SK-N-SH (cell line): Measurements from ENCODE around the gene EFCAB8.

Experiments used
- FOXJ3 ChIP-seq: sonication (generic); formaldehyde crosslinking; IDR thresholded peaks from 2 replicates; pipeline ENCODE4 v1.5.1; 2020; ENCODE audit warnings: mild to moderate bottlenecking, missing genetic modification reagents
- JUND ChIP-seq: IDR thresholded peaks from 2 replicates; pipeline ENCODE4 v1.4.0; 2012
- TF ChIP-seq, protein P1 (sequence below): fragments of 200-600 bp; sonication (generic); IDR thresholded peaks from 2 replicates; pipeline ENCODE4 v1.6.1; 2017; ENCODE audit warnings: antibody characterized with exemption, mild to moderate bottlenecking, moderate library complexity

DNA sequence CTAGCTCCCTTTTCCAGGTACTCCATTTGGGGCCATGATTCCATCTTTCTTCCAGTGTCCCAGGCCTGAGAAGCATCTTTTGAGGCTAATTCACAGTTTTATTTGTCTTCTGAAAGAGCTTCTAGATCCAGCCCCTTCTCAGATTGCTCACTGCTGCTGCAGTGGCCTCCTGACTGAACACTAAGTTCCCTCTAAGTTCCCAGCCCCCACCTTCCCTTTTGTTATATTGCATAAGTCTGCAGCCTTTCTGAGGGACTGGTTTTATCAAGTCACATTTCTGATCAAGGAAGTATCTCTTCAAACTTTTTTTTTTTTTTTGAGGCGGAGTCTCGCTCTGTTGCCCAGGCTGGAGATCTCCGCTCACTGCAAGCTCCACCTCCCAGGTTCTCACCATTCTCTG is 28.3 kb upstream of the EFCAB8 start:
- TF ChIP-seq, protein P1, sequence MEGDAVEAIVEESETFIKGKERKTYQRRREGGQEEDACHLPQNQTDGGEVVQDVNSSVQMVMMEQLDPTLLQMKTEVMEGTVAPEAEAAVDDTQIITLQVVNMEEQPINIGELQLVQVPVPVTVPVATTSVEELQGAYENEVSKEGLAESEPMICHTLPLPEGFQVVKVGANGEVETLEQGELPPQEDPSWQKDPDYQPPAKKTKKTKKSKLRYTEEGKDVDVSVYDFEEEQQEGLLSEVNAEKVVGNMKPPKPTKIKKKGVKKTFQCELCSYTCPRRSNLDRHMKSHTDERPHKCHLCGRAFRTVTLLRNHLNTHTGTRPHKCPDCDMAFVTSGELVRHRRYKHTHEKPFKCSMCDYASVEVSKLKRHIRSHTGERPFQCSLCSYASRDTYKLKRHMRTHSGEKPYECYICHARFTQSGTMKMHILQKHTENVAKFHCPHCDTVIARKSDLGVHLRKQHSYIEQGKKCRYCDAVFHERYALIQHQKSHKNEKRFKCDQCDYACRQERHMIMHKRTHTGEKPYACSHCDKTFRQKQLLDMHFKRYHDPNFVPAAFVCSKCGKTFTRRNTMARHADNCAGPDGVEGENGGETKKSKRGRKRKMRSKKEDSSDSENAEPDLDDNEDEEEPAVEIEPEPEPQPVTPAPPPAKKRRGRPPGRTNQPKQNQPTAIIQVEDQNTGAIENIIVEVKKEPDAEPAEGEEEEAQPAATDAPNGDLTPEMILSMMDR = no peak
- TF ChIP-seq JUND (no peak), FOXJ3 (no peak)
